Naive thymus-derived CD4-positive, alpha-beta T cell (primary cell): ENCODE measurements around the gene RAD51B. TPM values are rescaled to one million over a fixed set of nuclear protein-coding genes. Genes with fewer than 3 reads are reported as not detected.
A peak's percentile ranks its signal among the peaks of the same experiment; 100 is the strongest.

Experiments used
- ATAC-seq: fragments of 150-1000 bp; cut with Tn5 transposase; 2 replicates; pipeline ENCODE4 v1.10.0; 2021; ENCODE audit warnings: mild to moderate bottlenecking, moderate library complexity
- CTCF ChIA-PET: fragments of 350-600 bp; sonication (Branson Sonifier 250); formaldehyde crosslinking; loops from one replicate; lab custom pipeline; 2021; ENCODE audit warnings: antibody characterized with exemption; lab: Charles Lee
- POLR2A ChIA-PET: fragments of 350-600 bp; sonication (Branson Sonifier 250); formaldehyde crosslinking; loops from one replicate; lab custom pipeline; 2021; ENCODE audit warnings: antibody characterized with exemption, inconsistent platforms; lab: Charles Lee
- DNase-seq, 9 donors: peaks; one replicate each; pipeline versions ENCODE4 v3.0.0 to v3.0.0-alpha.2; 2020 to 2022; ENCODE audit warnings: mixed read lengths in 1 of 9
- H3K27ac ChIP-seq: one replicate; pipeline ENCODE4 v1.7.0; 2013; ENCODE audit warnings: mild to moderate bottlenecking, low read depth, low read length, moderate library complexity
- H3K27me3 ChIP-seq, 2 donors: one replicate each; pipeline ENCODE4 v1.7.0; 2013; ENCODE audit warnings: low read length in 2 of 2, mild to moderate bottlenecking in 2 of 2, moderate library complexity in 2 of 2; ENCODE audit not compliant: control insufficient read depth in 2 of 2, insufficient read depth in 2 of 2
- H3K36me3 ChIP-seq, 3 experiments: 1 replicate in 2 of 3; 2 replicates in 1 of 3; pipeline ENCODE4 v1.7.0; 2013; ENCODE audit warnings: low read length in 3 of 3, mild to moderate bottlenecking in 3 of 3, moderate library complexity in 1 of 3; ENCODE audit not compliant: insufficient read depth in 3 of 3, control insufficient read depth in 2 of 3
- H3K4me1 ChIP-seq, 2 donors: one replicate each; pipeline ENCODE4 v1.7.0; 2013; ENCODE audit warnings: low read length in 2 of 2, mild to moderate bottlenecking in 2 of 2, moderate library complexity in 1 of 2; ENCODE audit not compliant: control insufficient read depth in 2 of 2, insufficient read depth in 2 of 2
- H3K4me3 ChIP-seq: 2 replicates; pipeline ENCODE4 v1.7.0; 2013; ENCODE audit warnings: mild to moderate bottlenecking, low read length
- H3K9me3 ChIP-seq, 3 experiments: 1 replicate in 2 of 3; 2 replicates in 1 of 3; pipeline ENCODE4 v1.7.0; 2013; ENCODE audit warnings: low read length in 3 of 3; ENCODE audit not compliant: control insufficient read depth in 2 of 3
- H3K27ac Mint-ChIP-seq, 9 donors: one replicate each; pipeline ENCODE4 v1.8.0; 2020 to 2022; ENCODE audit warnings: mixed read lengths in 9 of 9, mild to moderate bottlenecking in 8 of 9, moderate library complexity in 5 of 9, inconsistent platforms in 2 of 9
- H3K27me3 Mint-ChIP-seq, 5 donors: one replicate each; pipeline ENCODE4 v1.8.0; 2021 to 2022; ENCODE audit warnings: mixed read lengths in 5 of 5, mild to moderate bottlenecking in 1 of 5
- H3K36me3 Mint-ChIP-seq, 5 donors: one replicate each; pipeline ENCODE4 v1.8.0; 2020 to 2022; ENCODE audit warnings: mixed read lengths in 5 of 5, mild to moderate bottlenecking in 3 of 5, inconsistent platforms in 1 of 5
- H3K4me1 Mint-ChIP-seq, 7 donors: one replicate each; pipeline ENCODE4 v1.8.0; 2020 to 2022; ENCODE audit warnings: mixed read lengths in 7 of 7, mild to moderate bottlenecking in 3 of 7, inconsistent platforms in 1 of 7
- H3K4me3 Mint-ChIP-seq, 10 donors: one replicate each; pipeline ENCODE4 v1.8.0; 2020 to 2022; ENCODE audit warnings: mild to moderate bottlenecking in 10 of 10, mixed read lengths in 10 of 10, moderate library complexity in 6 of 10, inconsistent platforms in 2 of 10
- H3K9me3 Mint-ChIP-seq, 11 donors: one replicate each; pipeline ENCODE4 v1.8.0; 2020 to 2022; ENCODE audit warnings: mixed read lengths in 11 of 11, mild to moderate bottlenecking in 4 of 11, inconsistent platforms in 1 of 11, moderate library complexity in 1 of 11
- intact Hi-C, 2 donors: fragments of 100-400 bp; cut with micrococcal nuclease; formaldehyde crosslinking; loops; one replicate each; pipeline ENCODE4 v1.15.1; 2023
- polyA plus RNA-seq, 2 donors: library from polyadenylated mRNA; unstranded; fragments of 300-500 nt; fragmentation: Illumina TruSeq; gene quantifications; one replicate each; pipeline ENCODE4 v1.2.3, GENCODE V29; 2021
- total RNA-seq, 6 experiments: library from RNA in 5 of 6; stranded (reverse) in 5 of 6; gene quantifications; 1 replicate in 5 of 6; 2 replicates in 1 of 6; pipeline ENCODE4 v1.2.3 and lab custom pipeline; 2021 to 2026

RAD51B gene
- total and polyA plus RNA-seq, 7 experiments from 2014 or later, result 15.0 to 42.2 (median 28.8) TPM

DNA sequence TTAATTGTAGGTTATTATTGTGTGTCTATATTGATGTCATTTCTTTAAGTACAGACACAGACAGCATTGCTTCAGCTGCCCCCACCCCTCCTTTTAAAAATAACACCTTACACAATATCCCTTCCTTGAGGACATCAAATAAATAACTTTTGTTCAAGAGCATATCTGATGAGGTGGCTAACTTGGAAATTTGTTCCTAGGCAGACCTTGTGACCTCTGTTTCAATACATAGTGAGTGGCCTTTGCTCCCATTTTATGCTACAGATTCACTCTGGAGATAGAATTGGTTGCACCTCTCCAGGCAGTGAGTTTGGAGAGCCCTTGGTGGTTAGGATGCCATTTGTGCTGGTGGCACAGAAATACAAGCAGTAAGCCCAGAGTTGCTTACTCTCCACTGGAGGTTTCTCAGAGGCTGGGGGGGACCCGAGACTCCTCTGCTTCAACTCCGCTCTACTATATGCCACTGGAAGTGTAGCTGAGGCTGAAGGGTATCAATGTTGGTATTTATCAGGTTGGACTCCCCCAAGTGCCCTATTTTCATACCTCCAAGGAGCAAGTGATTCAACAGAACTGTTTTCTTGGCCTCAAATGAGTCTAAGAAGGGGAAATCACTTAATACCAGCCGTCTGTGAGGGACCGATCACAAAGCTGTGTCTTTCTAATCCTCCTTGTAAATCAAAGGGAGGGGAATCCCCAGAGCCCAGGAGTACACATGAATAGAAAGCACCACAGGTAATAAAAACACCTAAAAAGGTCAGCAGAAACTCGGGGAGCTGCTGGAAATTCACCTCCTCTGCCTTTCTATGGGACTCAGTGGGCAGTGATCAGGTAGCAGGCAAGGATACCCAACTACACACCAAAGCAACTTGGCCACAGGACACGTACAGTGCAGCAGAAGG, 463.1 kb downstream of the RAD51B start:
- intact Hi-C loops, result loop anchor here (1.0 to 10.0 kb wide), 14 partner anchors 7 to 534 kb away; no protein-coding TSS in a partner anchor
- Histone ChIP-seq H3K27me3 (no peaks in the 10 kb centered on the region), H3K9me3 (no peaks in the 10 kb centered on the region), H3K4me3 (peak overlapping the region; percentile 14), H3K36me3 (no peaks in the 10 kb centered on the region), H3K27ac (peak overlapping the region; percentile 74), H3K4me1 (peaks cover 36 to 70% of the 10 kb centered on the region in 2 donors)
- peaks cover 0 to 2% (median 0%) of the 10 kb centered on the region in 11 donors for H3K9me3 Mint-ChIP-seq
- H3K36me3 Mint-ChIP-seq, result peaks cover 0 to 14% (median 0%) of the 10 kb centered on the region in 5 donors
- H3K4me3 Mint-ChIP-seq, result peak overlapping the region; percentile 44 to 86 (median 72)
- DNase-seq, result peak in 7 of 9 donors; percentile 43 to 72 (median 48)
- ATAC-seq, result peak; percentile 79
- POLR2A ChIA-PET, result interaction anchor here (0.7 to 8.6 kb wide), 27 partner anchors 9 to 537 kb away, joined by 3 to 180 read pairs (median 5); partner anchors contain the start of gene ZFP36L1
- H3K4me1 Mint-ChIP-seq, result peaks cover 42 to 90% (median 79%) of the 10 kb centered on the region in 7 donors
- H3K27ac Mint-ChIP-seq, result peak overlapping the region; percentile 93 to 99 (median 97)
- CTCF ChIA-PET, result interaction anchor here (0.9 to 3.1 kb wide), 16 partner anchors 11 to 534 kb away, joined by 3 to 26 read pairs (median 4); no protein-coding TSS in a partner anchor
- no peaks in the 10 kb centered on the region for H3K27me3 Mint-ChIP-seq

DNA sequence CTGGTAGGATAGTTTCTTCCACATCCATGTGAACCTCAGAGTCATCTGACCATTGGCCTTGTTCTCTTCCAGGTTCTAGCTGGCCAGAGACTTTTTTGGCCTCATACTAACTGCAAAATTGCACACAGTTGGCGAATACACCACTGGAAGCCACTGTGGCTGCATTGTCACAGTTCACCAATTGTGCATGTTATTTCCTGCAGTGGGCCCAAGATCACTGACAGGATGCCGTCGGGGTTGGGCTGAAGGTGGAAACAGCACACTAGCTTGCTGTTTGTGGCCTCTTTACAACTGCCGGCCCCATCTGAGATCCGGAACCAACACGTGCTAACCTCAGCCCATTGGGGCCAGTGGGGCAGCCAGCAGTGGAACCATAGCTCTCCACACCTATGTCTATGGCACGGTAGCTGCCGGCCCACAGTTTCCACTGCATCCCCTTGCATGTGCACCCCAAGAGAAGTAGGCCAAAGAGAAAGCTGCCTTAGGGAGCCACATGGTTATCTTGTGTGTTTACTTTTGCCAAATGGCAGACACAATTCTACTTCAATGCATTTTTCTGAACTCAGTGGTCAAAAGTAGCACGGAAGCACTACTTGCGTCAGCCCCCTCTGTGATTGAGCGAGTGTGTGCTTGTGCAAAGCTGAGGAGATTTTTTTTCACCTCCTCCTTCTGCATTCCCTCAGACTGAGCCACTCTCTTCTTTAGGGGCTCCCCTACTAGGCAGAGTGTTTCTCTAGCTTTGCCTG, 464.0 kb downstream of the RAD51B start:
- no peaks in the 10 kb centered on the region for H3K27me3 ChIP-seq
- H3K4me3 ChIP-seq, result peak overlapping the region; percentile 14
- Mint-ChIP-seq H3K4me3 (peak overlapping the region; percentile 44 to 86 (median 72)), H3K9me3 (peaks cover 0 to 2% (median 0%) of the 10 kb centered on the region in 11 donors), H3K36me3 (peaks cover 0 to 14% (median 0%) of the 10 kb centered on the region in 5 donors), H3K27me3 (no peaks in the 10 kb centered on the region), H3K27ac (peak overlapping the region; percentile 93 to 99 (median 97)), H3K4me1 (peaks cover 44 to 96% (median 86%) of the 10 kb centered on the region in 7 donors)
- peaks cover 36 to 70% of the 10 kb centered on the region in 2 donors for H3K4me1 ChIP-seq
- ChIA-PET POLR2A (interaction anchor here (0.7 to 8.6 kb wide), 31 partner anchors 9 to 537 kb away, joined by 3 to 180 read pairs (median 4); partner anchors contain the start of gene ZFP36L1), CTCF (interaction anchor here (0.6 to 3.1 kb wide), 19 partner anchors 12 to 533 kb away, joined by 3 to 26 read pairs (median 3); no protein-coding TSS in a partner anchor)
- intact Hi-C loops, result loop anchor here (1.0 to 10.0 kb wide), 14 partner anchors 8 to 533 kb away; no protein-coding TSS in a partner anchor
- peak overlapping the region; percentile 74 for H3K27ac ChIP-seq
- no peaks in the 10 kb centered on the region for H3K9me3 ChIP-seq
- no peaks in the 10 kb centered on the region for H3K36me3 ChIP-seq
- ATAC-seq, result peak; percentile 78
- peak; percentile 20 to 70 (median 62) for DNase-seq

DNA sequence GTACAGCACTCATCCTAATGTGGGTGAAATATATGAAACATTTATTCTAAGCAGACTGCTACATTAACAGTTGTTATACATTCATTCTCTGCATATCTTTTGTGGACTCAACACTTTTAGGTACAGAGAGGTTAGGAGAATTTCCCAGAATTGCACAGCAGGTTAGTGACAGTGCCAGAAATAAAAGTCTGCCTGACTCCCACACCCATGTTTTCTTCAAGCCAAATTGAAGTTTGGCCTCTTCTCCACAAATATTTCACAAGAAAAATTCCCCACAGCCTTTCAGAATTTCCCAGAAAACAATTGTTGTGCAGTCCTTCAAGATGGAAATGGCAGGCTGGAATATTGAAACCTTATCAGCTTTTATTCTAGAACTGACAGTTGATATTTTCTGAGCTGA, 464.8 kb downstream of the RAD51B start:
- Mint-ChIP-seq H3K4me3 (peak overlapping the region in 7 of 10 donors; percentile 65 to 86 (median 71)), H3K4me1 (peaks cover 40 to 94% (median 83%) of the 10 kb centered on the region in 7 donors)
- CTCF ChIA-PET, result interaction anchor here (0.9 to 3.1 kb wide), 10 partner anchors 29 to 505 kb away, joined by 3 to 26 read pairs (median 6); no protein-coding TSS in a partner anchor

DNA sequence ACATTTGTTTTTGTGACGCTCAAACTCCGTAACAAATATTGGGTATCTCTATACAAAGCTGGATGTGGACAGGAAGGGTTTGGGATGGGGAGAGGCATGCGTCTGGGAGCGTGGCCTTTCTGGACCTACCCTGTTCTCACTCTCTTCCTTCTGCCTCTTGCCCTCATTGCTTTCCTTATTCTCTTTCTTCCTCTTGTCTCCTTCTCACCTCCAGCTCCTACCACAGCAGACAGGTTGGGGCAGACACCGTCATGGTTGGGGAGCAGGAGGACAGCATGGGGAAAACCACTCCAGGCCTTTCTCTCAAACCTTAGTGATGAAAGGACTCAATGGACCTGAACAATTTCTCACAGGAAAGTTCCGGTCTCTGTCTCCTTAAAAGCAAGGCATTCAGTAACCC, 465.3 kb downstream of the RAD51B start:
- H3K4me3 ChIP-seq, result no peak overlapping the region
- intact Hi-C loops, result loop anchor here (5.0 to 10.0 kb wide), 6 partner anchors 33 to 500 kb away; no protein-coding TSS in a partner anchor
- Mint-ChIP-seq H3K27me3 (no peaks in the 10 kb centered on the region), H3K4me3 (peak overlapping the region; percentile 41 to 86 (median 64)), H3K27ac (peak overlapping the region; percentile 81 to 99 (median 97)), H3K4me1 (peaks cover 40 to 91% (median 81%) of the 10 kb centered on the region in 7 donors), H3K9me3 (peaks cover 0 to 1% (median 0%) of the 10 kb centered on the region in 11 donors), H3K36me3 (peaks cover 0 to 11% (median 0%) of the 10 kb centered on the region in 5 donors)
- no peaks in the 10 kb centered on the region for H3K27me3 ChIP-seq
- H3K4me1 ChIP-seq, result peaks cover 36 to 70% of the 10 kb centered on the region in 2 donors
- H3K36me3 ChIP-seq, result no peaks in the 10 kb centered on the region
- H3K9me3 ChIP-seq, result no peaks in the 10 kb centered on the region
- ATAC-seq, result no peak
- no peak for DNase-seq
- peak overlapping the region; percentile 74 for H3K27ac ChIP-seq
- ChIA-PET POLR2A (interaction anchor here (0.9 to 8.6 kb wide), 16 partner anchors 9 to 531 kb away, joined by 3 to 180 read pairs (median 6); partner anchors contain the start of gene ZFP36L1), CTCF (interaction anchor here (0.6 to 3.1 kb wide), 5 partner anchors 8 to 504 kb away, joined by 3 to 26 read pairs (median 4); no protein-coding TSS in a partner anchor)

More for the DNA sequence above, 464.8 kb downstream of the RAD51B start:
- Mint-ChIP-seq H3K27ac (peak overlapping the region; percentile 93 to 99 (median 97)), H3K27me3 (no peaks in the 10 kb centered on the region), H3K36me3 (peaks cover 0 to 11% (median 0%) of the 10 kb centered on the region in 5 donors), H3K9me3 (peaks cover 0 to 2% (median 0%) of the 10 kb centered on the region in 11 donors)
- no peaks in the 10 kb centered on the region for H3K36me3 ChIP-seq
- no peaks in the 10 kb centered on the region for H3K9me3 ChIP-seq
- H3K4me1 ChIP-seq, result peaks cover 36 to 70% of the 10 kb centered on the region in 2 donors
- POLR2A ChIA-PET, result interaction anchor here (0.7 to 8.6 kb wide), 22 partner anchors 8 to 532 kb away, joined by 3 to 180 read pairs (median 8); partner anchors contain the start of gene ZFP36L1
- DNase-seq (no peak), ATAC-seq (no peak)
- H3K27me3 ChIP-seq, result no peaks in the 10 kb centered on the region
- intact Hi-C loops, result loop anchor here (5.0 to 10.0 kb wide), 5 partner anchors 83 to 500 kb away; no protein-coding TSS in a partner anchor
- no peak overlapping the region for H3K4me3 ChIP-seq
- peak overlapping the region; percentile 74 for H3K27ac ChIP-seq

DNA sequence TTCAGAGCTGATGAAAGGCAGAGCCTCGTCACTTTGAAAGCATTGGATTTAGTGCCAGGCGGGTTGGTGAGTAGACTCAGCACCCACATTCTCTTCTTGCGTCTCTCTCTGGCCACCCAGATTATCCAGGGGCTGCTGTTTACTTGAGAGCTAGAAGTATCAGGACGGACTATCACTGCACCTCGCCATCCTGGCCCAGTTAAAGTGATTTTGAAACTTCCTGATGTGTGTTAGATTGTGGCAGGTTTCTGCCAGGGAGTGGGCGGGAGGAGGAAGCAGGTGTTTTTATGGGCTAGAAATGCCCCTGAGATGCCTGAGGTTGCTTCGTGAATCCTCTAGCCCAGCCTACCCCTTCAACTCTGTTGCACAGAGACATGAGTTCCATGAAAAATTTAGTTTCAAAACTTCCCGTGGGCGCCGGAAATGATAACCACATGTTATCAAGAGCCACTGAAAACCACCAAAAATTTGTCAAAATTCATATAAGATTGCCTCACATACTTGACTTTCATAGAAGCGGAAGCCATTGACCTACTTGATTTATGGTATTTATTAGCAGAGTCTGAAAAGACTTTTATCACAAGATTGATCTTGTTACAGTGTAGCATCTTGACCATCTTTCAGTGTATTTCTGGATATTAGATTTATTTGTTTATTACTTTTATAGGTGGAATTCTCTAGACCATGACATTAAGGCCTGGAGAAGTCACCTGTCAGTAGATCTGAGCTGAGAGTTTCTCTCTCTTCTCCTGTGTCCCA, 466.0 kb downstream of the RAD51B start:
- Histone ChIP-seq H3K36me3 (no peaks in the 10 kb centered on the region), H3K27me3 (no peaks in the 10 kb centered on the region), H3K4me3 (no peak overlapping the region), H3K4me1 (peaks cover 36 to 63% of the 10 kb centered on the region in 2 donors), H3K27ac (peak overlapping the region; percentile 74), H3K9me3 (no peaks in the 10 kb centered on the region)
- ChIA-PET POLR2A (interaction anchor here (0.9 to 8.6 kb wide), 15 partner anchors 8 to 531 kb away, joined by 3 to 180 read pairs (median 6); partner anchors contain the start of gene ZFP36L1), CTCF (interaction anchor here (0.6 to 3.1 kb wide), 8 partner anchors 9 to 529 kb away, joined by 3 to 26 read pairs (median 4); no protein-coding TSS in a partner anchor)
- DNase-seq (peak in 8 of 9 donors; percentile 39 to 70 (median 58)), ATAC-seq (peak; percentile 61)
- H3K9me3 Mint-ChIP-seq, result peaks cover 0 to 1% (median 0%) of the 10 kb centered on the region in 11 donors
- H3K4me3 Mint-ChIP-seq, result peak overlapping the region; percentile 39 to 86 (median 64)
- peaks cover 40 to 84% (median 74%) of the 10 kb centered on the region in 7 donors for H3K4me1 Mint-ChIP-seq
- no peaks in the 10 kb centered on the region for H3K27me3 Mint-ChIP-seq
- H3K27ac Mint-ChIP-seq, result peak overlapping the region; percentile 81 to 99 (median 97)
- intact Hi-C loops, result loop anchor here (5.0 to 10.0 kb wide), 4 partner anchors 33 to 499 kb away; no protein-coding TSS in a partner anchor
- peaks cover 0 to 8% (median 0%) of the 10 kb centered on the region in 5 donors for H3K36me3 Mint-ChIP-seq
